ENCODE results near the gene LGALS1.

The LGALS1 gene

GRCh38 chr22:37664249-37665101 lies 11.0 kb upstream of the LGALS1 start:
- TF ChIP-seq CTCF (conservative IDR thresholded peaks at IDR 0.05; ENCODE audit: low read depth, low read length) = no peak
- no peak overlapping the region for H3K4me3 ChIP-seq (ENCODE audit: low read length)
- DNase-seq (ENCODE audit: low read depth) = no peak

GRCh38 chr22:37665487-37665886 lies 9.9 kb upstream of the LGALS1 start:
- no peak for DNase-seq (ENCODE audit: low read depth)
- no peak for TF ChIP-seq CTCF (conservative IDR thresholded peaks at IDR 0.05; ENCODE audit: low read depth, low read length)
- H3K4me3 ChIP-seq (ENCODE audit: low read length) = no peak overlapping the region

GRCh38 chr22:37669586-37669985 lies 5.8 kb upstream of the LGALS1 start:
- no peak overlapping the region for H3K4me3 ChIP-seq (ENCODE audit: low read length)
- no peak for DNase-seq (ENCODE audit: low read depth)
- TF ChIP-seq CTCF (conservative IDR thresholded peaks at IDR 0.05; ENCODE audit: low read depth, low read length) = no peak

GRCh38 chr22:37672206-37672919 lies 3.1 kb upstream of the LGALS1 start:
- no peak for TF ChIP-seq CTCF (conservative IDR thresholded peaks at IDR 0.05; ENCODE audit: low read depth, low read length)
- no peak for DNase-seq (ENCODE audit: low read depth)
- no peak overlapping the region for H3K4me3 ChIP-seq (ENCODE audit: low read length)

- no peak overlapping the region for H3K4me3 ChIP-seq (ENCODE audit: low read length)
- TF ChIP-seq CTCF (conservative IDR thresholded peaks at IDR 0.05; ENCODE audit: low read depth, low read length) = no peak
- DNase-seq (ENCODE audit: low read depth) = no peak
Observed at GRCh38 chr22:37672920-37673455, 2.4 kb upstream of the LGALS1 start.

- DNase-seq (ENCODE audit: low read depth) = no peak
- no peak for TF ChIP-seq CTCF (conservative IDR thresholded peaks at IDR 0.05; ENCODE audit: low read depth, low read length)
- no peak overlapping the region for H3K4me3 ChIP-seq (ENCODE audit: low read length)
Observed at GRCh38 chr22:37674248-37674647, 1.2 kb upstream of the LGALS1 start.
